Tibial nerve (tissue), 4 donors: ENCODE results near the gene ABR. TPM values are rescaled to one million over a fixed set of nuclear protein-coding genes. Genes with fewer than 3 reads are reported as not detected.
A peak's percentile ranks its signal among the peaks of the same experiment; 100 is the strongest.

Experiments
- DNase-seq, 2 donors: peaks; one replicate each; pipeline ENCODE4 v3.0.0-alpha.2; 2019; ENCODE audit warnings: low spot score in 2 of 2
- H3K27ac ChIP-seq, 4 donors: fragments of 200-600 bp; sonication (generic) in 3 of 4; one replicate each; pipeline ENCODE4 v1.5.1; 2017 to 2019; ENCODE audit warnings: mild to moderate bottlenecking in 1 of 4
- H3K27me3 ChIP-seq, 2 donors: fragments of 200-600 bp; sonication (generic) in 1 of 2; one replicate each; pipeline versions ENCODE4 v1.5.1 to v1.6.0; 2017 to 2019
- H3K36me3 ChIP-seq, 3 donors: fragments of 200-600 bp; sonication (generic); one replicate each; pipeline ENCODE4 v1.5.1; 2018 to 2019
- H3K4me1 ChIP-seq, 4 donors: fragments of 200-600 bp; sonication (generic) in 3 of 4; one replicate each; pipeline ENCODE4 v1.5.1; 2017 to 2019
- H3K4me3 ChIP-seq, 4 donors: fragments of 200-600 bp; sonication (generic) in 3 of 4; one replicate each; pipeline ENCODE4 v1.5.1; 2017 to 2019; ENCODE audit warnings: mild to moderate bottlenecking in 1 of 4, moderate library complexity in 1 of 4
- H3K9me3 ChIP-seq, 4 donors: fragments of 200-600 bp; sonication (generic) in 3 of 4; one replicate each; pipeline ENCODE4 v1.5.1; 2017 to 2019
- CTCF ChIP-seq, 5 experiments: fragments of 200-600 bp in 3 of 5; fragments of 450-650 bp in 2 of 5; sonication (generic) in 3 of 5; IDR thresholded peaks; one replicate each; pipeline ENCODE4 v1.5.1; 2016 to 2019; ENCODE audit warnings: antibody characterized with exemption in 5 of 5, mild to moderate bottlenecking in 3 of 5, moderate library complexity in 2 of 5
- EP300 ChIP-seq, 2 donors: sonication (generic); formaldehyde crosslinking; IDR thresholded peaks; one replicate each; pipeline ENCODE4 v1.6.1; 2017; ENCODE audit warnings: antibody characterized with exemption in 2 of 2, mild to moderate bottlenecking in 1 of 2
- POLR2A ChIP-seq, 2 donors: fragments of 450-650 bp; IDR thresholded peaks; one replicate each; pipeline ENCODE4 v1.6.1; 2017; ENCODE audit warnings: antibody characterized with exemption in 2 of 2, mild to moderate bottlenecking in 2 of 2, moderate library complexity in 2 of 2
- WGBS, 2 donors: methylation state at CpG; one replicate each; pipeline ENCODE4 v1.1.5; 2018; 5-methylcytosine and 5-hydroxymethylcytosine counted together
- total RNA-seq, 4 donors: library from RNA; depleted of rRNA; stranded (reverse); fragments of >200 nt; gene quantifications; one replicate each; pipeline ENCODE4 v1.1.0, GENCODE V29; 2016

ABR gene
- total RNA-seq, 4 donors from 2014 or later = 88.8 to 193 (median 133) TPM

GRCh38 chr17:1060991-1061390, 118.8 kb downstream of the ABR start:
- H3K9me3 ChIP-seq = peaks cover 0 to 7% (median 0%) of the 10 kb centered on the region in 4 donors
- TF ChIP-seq POLR2A (IDR thresholded peaks at IDR 0.05) = no peak
- no peak for TF ChIP-seq EP300 (IDR thresholded peaks at IDR 0.05)
- TF ChIP-seq CTCF (IDR thresholded peaks at IDR 0.05) = no peak
- no peak for DNase-seq
- H3K27me3 ChIP-seq = no peaks in the 10 kb centered on the region
- H3K36me3 ChIP-seq = peaks cover 0 to 69% (median 11%) of the 10 kb centered on the region in 3 donors
- no peak overlapping the region for H3K27ac ChIP-seq
- no peak overlapping the region for H3K4me3 ChIP-seq
- WGBS, 2 donors = 54 to 65% methylated on average over 6 to 11 of the region's 11 CpGs
- H3K4me1 ChIP-seq = peaks cover 0 to 3% (median 0%) of the 10 kb centered on the region in 4 donors

GRCh38 chr17:1059131-1059795, 120.5 kb downstream of the ABR start:
- TF ChIP-seq POLR2A (IDR thresholded peaks at IDR 0.05) = no peak
- TF ChIP-seq EP300 (IDR thresholded peaks at IDR 0.05) = no peak
- TF ChIP-seq CTCF (IDR thresholded peaks at IDR 0.05) = no peak
- Histone ChIP-seq H3K4me3 (no peak overlapping the region), H3K4me1 (peaks cover 0 to 6% (median 0%) of the 10 kb centered on the region in 4 donors), H3K27me3 (no peaks in the 10 kb centered on the region), H3K27ac (no peak overlapping the region), H3K9me3 (no peaks in the 10 kb centered on the region), H3K36me3 (peaks cover 0 to 70% (median 15%) of the 10 kb centered on the region in 3 donors)
- 90 to 97% methylated on average over 12 of the region's 12 CpGs for WGBS, 2 donors
- no peak for DNase-seq

GRCh38 chr17:1058423-1059130, 121.2 kb downstream of the ABR start:
- Histone ChIP-seq H3K27me3 (no peaks in the 10 kb centered on the region), H3K27ac (no peak overlapping the region), H3K4me1 (peaks cover 0 to 6% (median 0%) of the 10 kb centered on the region in 4 donors), H3K36me3 (peaks cover 0 to 74% (median 15%) of the 10 kb centered on the region in 3 donors), H3K9me3 (no peaks in the 10 kb centered on the region), H3K4me3 (no peak overlapping the region)
- 89 to 93% methylated on average over 17 to 18 of the region's 18 CpGs for WGBS, 2 donors
- TF ChIP-seq POLR2A (IDR thresholded peaks at IDR 0.05) (no peak), CTCF (IDR thresholded peaks at IDR 0.05) (peak in 1 of 5 experiments; percentile 36)
- DNase-seq = peak in 1 of 2 donors; percentile 32

GRCh38 chr17:1056761-1057160, 123.0 kb downstream of the ABR start:
- H3K4me1 ChIP-seq = peaks cover 0 to 6% (median 0%) of the 10 kb centered on the region in 4 donors
- H3K36me3 ChIP-seq = peaks cover 0 to 66% (median 15%) of the 10 kb centered on the region in 3 donors
- H3K9me3 ChIP-seq = no peaks in the 10 kb centered on the region
- no peak for DNase-seq
- WGBS, 2 donors = 77 to 80% methylated on average over 10 of the region's 10 CpGs
- no peaks in the 10 kb centered on the region for H3K27me3 ChIP-seq
- TF ChIP-seq CTCF (IDR thresholded peaks at IDR 0.05) = no peak
- TF ChIP-seq POLR2A (IDR thresholded peaks at IDR 0.05) = no peak
- no peak for TF ChIP-seq EP300 (IDR thresholded peaks at IDR 0.05)
- no peak overlapping the region for H3K4me3 ChIP-seq
- no peak overlapping the region for H3K27ac ChIP-seq
